ENCODE results near the gene DEFB108B. TPM values are rescaled to one million over a fixed set of nuclear protein-coding genes. Genes with fewer than 3 reads are reported as not detected.
A peak's percentile ranks its signal among the peaks of the same experiment; 100 is the strongest.
"Not testable (repeated sequence)": the region's sequence is repeated elsewhere in the genome, so short reads cannot be mapped to it uniquely, and the experiment has no call there.

The DEFB108B gene
- total RNA-seq, 1 donor from 2014 or later = not detected

DNA sequence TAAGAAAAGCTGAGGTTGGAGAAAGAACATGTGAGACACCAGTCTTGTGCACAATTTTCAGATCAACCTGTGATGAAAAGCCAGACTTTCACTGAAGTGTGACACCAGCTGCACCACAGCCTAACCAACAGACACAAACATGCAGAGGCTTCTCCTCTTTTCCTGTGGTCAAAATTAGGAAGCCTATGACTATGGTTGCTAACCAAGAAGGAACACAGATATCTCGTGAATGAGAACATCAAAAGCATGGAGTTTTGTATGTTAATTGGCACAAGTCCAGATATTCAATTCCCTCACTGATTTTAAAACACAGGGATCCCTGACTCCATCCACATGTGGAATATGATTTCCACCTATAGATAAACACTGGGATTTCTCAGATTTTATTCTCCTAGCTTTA, 11.5 kb upstream of the DEFB108B start:
- ATAC-seq = not testable (repeated sequence)

DNA sequence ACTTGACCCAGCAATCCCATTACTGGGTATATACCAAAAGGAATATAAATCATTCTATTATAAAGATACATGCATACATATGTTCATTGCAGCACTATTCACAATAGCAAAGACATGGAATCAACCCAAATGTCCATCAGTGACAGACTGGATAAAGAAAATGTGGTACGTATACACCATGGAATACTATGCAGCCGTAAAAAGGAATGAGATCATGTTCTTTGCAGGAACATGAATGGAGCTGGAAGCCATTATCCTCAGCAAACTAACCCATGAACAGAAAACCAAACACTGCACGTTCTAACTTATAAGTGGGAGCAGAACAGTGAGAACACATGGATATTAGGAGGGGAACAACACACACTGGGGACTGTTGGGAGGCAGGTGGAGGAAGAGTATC, 3.8 kb upstream of the DEFB108B start:
- ATAC-seq = not testable (repeated sequence)

DNA sequence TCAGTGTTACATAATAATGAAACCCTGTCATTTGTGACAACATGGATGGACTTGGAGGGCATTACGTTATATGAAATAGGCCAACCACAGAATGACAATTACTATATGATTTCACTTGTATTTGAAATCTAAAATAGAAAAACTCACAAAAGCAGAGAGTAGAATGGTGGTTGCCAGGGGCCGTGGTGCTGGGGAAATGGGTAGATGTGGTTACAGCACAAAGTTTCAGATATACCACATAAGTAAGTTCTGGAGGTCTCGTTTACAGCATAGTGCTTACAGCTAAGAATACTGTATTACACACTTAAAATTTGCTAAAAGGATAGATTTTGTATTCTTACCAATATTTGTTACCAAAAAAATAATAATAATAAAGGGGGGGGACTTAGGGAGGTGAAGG, 3.3 kb upstream of the DEFB108B start:
- not testable (repeated sequence) for ATAC-seq

DNA sequence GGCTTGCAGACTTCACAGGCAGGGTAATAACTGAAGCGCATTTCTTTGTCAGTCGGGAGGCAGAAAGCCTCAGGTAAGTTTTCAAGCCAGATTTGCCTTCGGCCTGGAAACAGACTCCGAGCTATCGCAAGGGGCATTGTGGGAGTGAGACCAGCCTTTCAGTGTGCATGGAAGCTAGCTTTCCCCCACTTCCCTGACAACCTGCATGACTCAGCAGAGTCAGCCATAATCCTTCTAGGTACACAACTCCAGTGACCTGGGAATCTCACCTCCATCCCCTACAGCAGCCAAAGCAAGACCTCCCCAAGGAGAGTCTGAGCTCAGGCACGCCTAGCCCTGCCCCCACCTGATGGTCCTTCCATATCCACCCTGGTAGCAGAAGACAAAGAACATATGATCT, 9.7 kb downstream of the DEFB108B start:
- ATAC-seq = peak; percentile 41

DNA sequence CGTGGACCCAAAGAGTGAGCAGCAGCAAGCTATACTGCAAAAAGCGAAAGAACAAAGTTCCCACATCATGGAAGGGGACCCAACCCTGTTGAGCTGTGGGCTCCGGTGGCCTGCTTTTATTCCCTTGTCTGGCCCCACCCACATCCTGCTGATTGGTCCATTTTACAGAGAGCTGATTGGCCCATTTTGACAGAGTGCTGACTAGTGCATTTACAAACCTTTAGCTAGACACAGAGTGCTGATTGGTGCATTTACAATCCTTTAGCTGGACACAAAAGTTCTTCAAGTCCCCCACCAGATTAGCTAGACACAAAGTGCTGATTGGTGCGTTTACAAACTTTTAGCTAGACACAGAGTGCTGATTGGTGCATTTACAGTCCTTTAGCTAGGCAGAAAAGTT, 10.4 kb downstream of the DEFB108B start:
- not testable (repeated sequence) for ATAC-seq

DNA sequence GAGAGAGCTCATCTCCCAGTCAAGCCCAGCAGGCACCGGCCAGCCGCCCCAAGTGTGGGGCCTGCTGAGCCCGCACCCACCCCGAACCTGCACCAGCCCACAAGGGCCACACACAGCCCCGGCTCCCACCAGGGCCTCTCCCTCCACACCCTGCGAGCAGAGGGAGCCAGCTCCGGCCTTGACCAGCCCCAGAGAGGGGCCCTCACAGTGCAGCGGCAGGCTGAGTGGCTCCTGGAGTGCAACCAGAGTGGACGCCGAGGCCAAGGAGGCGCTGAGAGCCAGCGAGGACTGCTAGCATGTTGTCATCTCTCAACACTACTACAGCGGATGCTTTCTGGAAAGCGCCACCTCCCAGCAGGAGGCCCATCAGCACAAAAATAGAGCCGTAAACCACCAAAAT, 10.9 kb downstream of the DEFB108B start:
- ATAC-seq = no peak

DNA sequence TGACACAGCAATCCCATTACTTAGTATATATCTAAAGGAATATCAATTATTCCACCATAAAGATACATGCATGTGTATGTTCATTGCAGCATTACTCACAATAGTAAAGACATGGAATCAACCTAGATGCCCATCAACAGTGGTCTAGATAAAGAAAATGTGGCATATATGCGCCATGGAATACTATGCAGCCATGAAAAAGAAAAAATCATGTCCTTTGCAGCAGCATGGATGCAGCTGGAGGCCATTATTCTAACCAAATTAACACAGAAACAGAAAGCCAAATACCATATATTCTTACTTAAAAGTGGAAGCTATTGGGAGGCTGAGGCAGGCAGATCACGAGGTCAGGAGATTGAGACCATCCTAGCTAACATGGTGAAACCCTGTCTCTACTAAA, 20.9 kb downstream of the DEFB108B start:
- ATAC-seq = not testable (repeated sequence)

DNA sequence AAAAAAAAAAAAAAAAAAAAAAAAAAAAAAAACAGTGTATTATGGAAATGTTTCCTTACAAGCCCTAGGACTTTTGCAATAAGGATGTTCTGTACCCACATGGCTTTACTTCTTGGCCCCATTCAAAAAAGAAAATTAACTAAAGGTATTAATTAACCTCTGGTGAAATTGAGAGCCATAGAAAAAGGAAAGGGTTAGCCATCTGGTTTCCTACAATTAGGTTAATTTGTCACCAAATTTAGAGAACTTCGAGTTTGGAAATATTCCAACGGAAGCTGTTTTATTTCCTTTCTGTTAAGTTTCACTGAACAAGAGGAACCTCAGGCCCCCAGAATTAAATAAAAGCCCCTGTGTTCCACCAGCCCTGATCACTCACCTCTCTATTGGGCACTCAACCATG, 22.9 kb downstream of the DEFB108B start:
- ATAC-seq = not testable (repeated sequence)

DNA sequence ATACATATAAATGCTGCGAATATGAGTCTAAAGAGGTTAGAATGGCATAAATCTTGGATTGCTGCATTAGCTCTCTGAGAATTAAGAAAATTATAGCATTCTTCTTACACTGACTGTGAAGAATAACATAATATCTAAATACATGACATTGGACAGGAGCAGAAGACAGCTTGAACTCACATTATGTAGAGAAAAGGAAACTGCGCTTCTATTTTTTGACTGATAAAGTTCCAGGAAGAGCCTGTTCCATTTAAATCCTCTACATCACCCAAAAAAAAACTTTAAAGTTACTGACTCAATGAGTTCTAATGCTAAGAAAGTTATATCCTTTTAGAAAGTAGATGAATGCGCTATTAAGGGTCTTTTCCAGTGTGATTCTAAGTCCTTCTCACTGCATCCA, 27.8 kb downstream of the DEFB108B start:
- ATAC-seq = not testable (repeated sequence)

DNA sequence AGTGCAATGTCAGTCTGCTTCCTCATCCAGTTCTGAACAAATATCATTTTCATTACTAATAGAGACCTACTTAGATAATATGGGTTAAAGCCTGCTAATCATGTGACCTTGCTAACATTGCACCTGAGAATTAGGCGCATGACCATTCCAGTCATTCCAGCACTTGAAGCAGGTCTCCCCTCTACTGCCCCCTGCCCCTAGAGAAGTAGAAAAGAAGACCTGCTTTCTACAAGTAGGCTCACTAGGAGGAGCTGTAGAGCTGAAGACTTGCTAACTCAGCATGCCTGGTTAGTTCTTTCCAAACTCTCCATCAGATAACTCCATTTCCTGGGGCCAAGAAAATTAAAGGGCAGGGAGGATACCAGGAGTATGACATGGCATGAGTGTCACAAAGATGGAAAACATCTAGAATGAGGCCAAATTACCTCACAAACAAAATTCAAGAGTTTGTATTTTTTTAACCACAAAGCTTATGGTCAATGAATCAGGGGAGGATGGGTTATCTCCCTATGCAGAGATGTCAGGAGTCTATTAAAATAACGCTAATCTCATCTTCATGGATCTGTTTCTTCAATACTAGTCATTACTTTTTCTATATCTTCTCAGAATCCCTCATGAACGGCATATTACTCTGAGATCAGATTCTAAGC, 31.1 kb downstream of the DEFB108B start:
- peak; percentile 75 for ATAC-seq

DNA sequence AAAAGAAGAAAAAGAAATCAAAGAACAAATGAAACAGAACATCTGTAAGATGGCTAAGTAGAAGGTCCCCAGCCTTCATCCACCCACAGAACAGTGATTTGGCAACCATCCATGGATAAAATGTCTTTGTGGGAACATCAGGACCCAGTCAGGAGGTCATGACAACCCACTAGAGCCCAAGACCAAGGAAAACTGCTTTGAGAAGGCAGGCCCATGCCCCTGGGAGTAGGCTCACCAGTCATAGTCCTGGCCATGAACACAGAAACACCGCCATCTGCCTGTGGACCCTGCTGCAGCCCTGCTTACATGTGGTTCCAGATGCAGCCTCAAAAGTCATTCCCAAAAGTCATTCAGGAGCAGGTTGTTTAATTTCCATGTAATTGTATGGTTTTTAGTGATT, 34.2 kb downstream of the DEFB108B start:
- not testable (repeated sequence) for ATAC-seq

DNA sequence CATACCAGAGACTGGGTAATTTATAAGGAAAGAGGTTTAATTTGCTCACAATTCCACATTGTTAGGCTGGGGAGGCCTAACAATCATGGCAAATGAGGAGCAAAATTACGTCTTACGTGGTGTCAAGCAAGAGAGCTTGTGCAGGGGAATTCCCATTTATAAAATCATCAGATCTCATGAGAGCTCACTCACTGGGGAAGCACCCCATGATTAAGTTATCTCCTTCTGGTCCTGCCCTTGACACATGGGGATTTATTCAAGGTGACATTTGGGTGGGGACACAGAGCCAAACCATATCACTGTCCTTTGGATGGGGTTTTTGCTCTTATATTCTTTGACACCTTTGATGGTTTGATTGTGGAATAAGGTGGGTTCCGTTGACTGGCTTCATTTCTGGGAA, 36.9 kb downstream of the DEFB108B start:
- ATAC-seq = not testable (repeated sequence)

DNA sequence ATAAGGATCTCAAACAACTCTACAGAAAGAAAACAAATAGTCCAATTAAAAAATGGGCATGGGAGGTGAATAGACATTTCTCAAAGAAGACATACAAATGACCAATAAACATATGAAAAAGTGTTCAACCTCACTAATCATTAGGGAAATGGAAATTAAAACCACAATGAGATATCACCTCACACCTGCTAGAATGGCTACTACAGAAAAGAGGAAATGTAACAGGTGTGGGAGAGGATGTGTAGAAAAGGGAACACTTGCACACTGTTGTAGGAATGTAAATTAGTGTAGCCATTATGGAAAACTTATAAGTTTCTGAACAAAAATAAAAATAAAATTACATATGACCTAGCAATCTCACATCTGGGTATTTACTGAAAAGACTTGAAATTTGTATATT, 37.7 kb downstream of the DEFB108B start:
- not testable (repeated sequence) for ATAC-seq

DNA sequence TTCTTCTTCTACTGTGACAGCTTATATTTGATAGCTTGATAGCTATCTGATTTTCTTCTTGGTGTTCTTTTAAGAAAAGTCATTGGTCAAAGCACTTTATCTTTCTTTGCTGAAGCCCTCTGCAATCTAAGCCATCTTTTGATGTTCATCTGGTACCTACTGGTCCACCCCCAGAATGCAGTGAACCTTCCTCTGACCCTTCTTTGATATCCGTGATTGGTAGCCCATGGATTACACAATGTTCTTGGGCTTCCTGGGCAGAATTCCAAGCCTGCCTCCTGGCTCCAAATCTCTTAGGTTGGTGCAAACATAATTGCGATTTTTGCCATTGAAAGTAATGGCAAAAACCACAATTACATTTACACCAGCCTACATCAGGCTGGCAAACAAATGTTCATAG, 43.3 kb downstream of the DEFB108B start:
- ATAC-seq = not testable (repeated sequence)

DNA sequence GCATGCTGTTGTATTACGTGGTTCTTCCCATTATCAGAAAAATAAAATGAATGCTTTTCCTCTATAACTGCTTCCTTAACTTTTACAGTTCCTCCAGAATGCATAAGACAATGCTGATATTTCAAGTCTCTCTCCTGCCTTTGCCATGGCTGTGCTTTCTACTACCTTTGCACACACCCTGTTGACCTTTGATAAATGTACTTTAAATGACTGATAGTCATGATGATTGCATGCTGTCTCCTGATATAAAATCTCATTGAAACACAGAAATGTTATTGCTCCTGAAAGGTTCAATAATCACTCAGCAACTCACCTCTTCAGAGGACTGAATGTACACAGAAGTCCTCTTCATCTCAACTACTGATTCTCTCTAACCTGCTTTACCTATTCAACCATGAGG, 45.1 kb downstream of the DEFB108B start, which contains the start of gene DEFB131B:
DEFB131B (plus strand) TSS at position 395 of the 400 bp plus-strand sequence; CDS start at position 395, 0 bp downstream.
- not testable (repeated sequence) for ATAC-seq

DNA sequence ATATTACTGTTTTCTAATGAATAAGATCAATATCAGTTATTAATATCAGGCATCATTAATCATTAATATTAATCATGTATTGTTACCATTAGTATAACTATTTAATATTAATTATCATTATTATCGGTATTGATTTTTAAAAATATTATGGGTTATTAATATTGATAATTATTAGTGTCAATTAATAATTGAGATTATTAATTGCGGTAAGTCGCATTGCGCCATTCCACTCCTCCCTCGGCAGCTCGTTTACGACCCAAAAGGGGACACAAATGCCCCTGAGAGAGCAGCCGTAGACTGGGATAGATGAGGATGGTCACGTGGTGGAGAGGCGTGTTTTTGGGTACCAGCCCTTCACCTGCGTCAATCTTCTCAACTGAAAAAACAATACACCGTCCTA, 52.8 kb downstream of the DEFB108B start:
- not testable (repeated sequence) for ATAC-seq

Other genes starting within 250 kb of the DEFB108B start
- not detected for gene DEFB131B, start 45.3 kb downstream of the DEFB108B start, total RNA-seq
- gene XNDC1N, start 95.4 kb downstream of the DEFB108B start, total RNA-seq = 3.5 TPM
- 17.7 TPM for gene RNF121, start 95.8 kb downstream of the DEFB108B start, total RNA-seq
- gene IL18BP, start 165.7 kb downstream of the DEFB108B start, total RNA-seq = 2.5 TPM
- 117 TPM for gene NUMA1, start 247.3 kb downstream of the DEFB108B start, total RNA-seq
- 5.5 TPM for gene LRRC51, start 247.7 kb downstream of the DEFB108B start, total RNA-seq

Data from esophagus mucosa (tissue), 1 donor.